HTR-8/SVneo (cell line): ENCODE results near the gene KICS2.

ENCODE experiments used
- DNase-seq: peaks from one replicate; pipeline ENCODE4 v3.0.0; 2011; ENCODE audit warnings: low spot score, mixed read lengths; ENCODE audit not compliant: insufficient read length
- FAIRE-seq: peaks from 2 replicates; lab custom pipeline; 2011; peaks lifted over from hg19 to GRCh38; lab: Jason Lieb, UNC

Gene KICS2

GRCh38 chr12:64222009-64222765, at the start of gene KICS2:
Gene KICS2 (minus strand): TSS chr12:64222296. CDS start chr12:64222237, 59 bp downstream.
- FAIRE-seq (peak; percentile 87), DNase-seq (peak; percentile 94)

DNA sequence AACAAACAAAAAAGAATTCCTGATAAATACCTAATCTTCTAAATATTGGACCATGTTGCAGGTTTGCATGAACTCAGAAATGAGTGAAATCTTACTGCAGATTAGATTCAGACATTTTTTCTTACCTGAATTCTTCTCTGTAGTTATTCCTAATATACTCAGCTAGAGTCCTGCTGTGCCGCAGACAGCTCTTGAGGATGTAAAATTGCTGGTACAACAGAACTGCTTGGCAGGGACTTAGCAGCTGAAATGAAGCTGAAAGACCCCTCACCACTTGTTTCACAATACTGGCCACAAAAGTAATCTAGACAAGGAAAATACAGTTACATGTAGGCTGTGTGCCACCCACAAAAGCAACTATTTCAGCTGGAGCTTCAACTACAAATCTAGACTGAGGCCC, 48.3 kb upstream of the KICS2 start:
- no peak for DNase-seq
- no peak for FAIRE-seq

DNA sequence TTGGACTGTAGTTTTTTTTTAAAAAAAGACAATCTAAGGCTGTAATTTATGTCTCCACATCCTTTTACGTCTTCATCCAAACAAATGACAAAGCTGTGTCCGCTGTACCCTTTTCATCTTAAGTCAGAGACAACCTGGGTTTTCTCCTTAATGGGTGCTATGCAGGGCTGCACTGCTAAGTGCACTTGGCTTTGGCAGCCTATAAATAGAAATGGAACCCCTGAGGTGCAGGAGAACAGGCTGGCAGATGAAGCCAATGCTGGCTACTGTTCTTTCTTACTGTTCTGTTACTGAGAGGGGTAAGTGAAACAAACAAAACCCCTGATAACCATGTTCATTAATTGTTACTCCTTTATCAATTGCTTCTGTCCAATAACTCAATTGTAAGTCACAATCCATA, 47.1 kb upstream of the KICS2 start:
- DNase-seq (no peak), FAIRE-seq (no peak)

GRCh38 chr12:64268409-64268808, 46.3 kb upstream of the KICS2 start:
- DNase-seq (no peak), FAIRE-seq (no peak)

GRCh38 chr12:64265839-64266238, 43.7 kb upstream of the KICS2 start:
- FAIRE-seq (no peak), DNase-seq (no peak)

DNA sequence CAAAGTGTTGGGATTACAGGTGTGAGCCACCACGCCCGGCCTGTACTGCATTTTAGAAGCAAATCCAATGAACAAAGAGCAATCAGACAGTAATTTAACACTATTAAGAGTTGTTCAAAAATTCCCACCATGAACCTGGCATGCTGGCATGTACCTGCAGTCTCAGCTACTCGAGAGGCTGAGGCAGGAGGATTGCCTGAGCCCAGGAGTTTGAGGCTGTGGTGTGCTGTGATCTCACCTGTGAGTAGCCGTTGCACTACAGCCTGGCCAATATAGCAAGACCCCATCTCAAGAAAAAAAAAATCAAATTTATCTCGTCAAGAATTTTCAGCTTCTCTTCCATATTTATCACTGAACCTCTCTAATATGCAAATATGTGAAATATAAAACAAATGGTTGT, 39.7 kb upstream of the KICS2 start:
- DNase-seq: no peak
- FAIRE-seq: no peak

DNA sequence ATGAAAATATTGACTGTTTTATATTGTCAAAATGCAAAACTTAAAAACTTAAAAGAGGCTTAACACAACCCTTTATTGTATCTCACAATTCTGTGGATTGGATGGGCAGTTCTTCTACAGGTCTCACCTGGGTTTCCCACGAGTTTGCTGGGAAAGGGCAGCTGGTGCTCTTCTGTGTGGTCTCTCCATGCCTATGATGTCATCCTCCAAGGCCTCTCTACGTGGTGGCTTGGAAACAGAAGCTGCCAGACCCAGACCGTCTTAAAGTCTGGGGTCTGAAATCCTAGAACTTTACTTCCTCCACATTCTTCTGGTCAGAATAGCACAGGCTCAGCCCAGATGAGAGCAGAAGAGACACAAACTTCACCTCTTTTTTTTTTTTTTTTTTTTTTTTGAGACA, 36.5 kb upstream of the KICS2 start:
- DNase-seq (no peak), FAIRE-seq (no peak)

GRCh38 chr12:64256166-64256800, 34.2 kb upstream of the KICS2 start:
- FAIRE-seq: no peak
- peak; percentile 51 for DNase-seq

DNA sequence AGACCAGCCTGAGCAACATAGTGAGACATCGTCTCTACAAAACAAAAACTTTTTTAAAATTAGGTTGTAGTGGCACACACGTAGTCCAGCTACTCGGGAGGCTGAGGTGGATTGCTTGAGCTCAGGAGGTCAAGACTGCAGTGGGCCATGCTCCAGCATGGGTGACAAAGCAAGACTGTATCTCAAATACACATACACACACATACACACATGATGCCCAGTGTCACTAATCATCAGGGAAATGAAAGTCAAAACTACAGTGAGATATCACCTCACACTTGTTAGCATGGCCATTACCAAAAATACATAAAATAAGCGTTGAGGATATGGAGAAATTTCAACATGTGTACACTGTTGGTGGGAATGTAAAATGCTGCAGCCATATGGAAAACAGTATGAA, 33.2 kb upstream of the KICS2 start:
- DNase-seq (no peak), FAIRE-seq (no peak)

DNA sequence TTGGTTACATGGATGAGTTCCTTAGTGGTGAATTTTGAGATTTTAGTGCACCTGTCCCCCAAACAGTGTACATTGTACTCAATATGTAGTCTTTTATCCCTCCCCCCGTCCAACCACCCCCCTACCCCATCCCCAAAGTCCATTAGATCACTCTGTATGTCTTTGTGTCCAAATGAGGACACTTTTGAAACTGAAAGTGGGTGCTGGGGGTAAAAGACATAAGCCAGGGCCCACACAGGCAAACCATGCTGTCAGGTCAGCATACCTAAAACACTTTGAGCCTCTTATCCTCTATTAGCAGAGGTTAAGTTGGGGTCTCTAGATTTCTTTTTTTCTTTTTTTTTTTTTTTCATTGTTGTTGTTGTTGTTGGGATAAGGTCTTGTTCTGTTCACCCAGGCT, 31.3 kb upstream of the KICS2 start:
- FAIRE-seq: no peak
- DNase-seq: no peak

DNA sequence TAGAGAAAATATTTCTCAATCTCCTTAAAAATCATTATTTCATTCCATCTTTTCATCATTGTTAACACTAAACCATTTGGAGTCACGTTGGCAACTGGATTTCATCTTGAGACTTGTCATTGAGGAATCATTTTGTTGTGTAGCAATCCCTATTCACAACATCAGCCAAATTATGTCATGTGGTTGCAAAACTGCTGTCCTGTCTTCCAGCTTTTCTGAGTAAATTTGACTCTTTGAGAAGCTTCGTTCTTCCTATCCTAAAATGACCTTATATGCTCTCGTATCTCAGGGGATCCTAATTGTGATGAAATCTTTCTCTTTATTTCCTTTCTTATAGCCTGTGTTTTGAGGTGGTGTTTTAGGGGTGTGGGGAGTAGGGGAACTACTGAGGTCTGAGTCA, 30.6 kb upstream of the KICS2 start:
- no peak for FAIRE-seq
- DNase-seq: no peak

DNA sequence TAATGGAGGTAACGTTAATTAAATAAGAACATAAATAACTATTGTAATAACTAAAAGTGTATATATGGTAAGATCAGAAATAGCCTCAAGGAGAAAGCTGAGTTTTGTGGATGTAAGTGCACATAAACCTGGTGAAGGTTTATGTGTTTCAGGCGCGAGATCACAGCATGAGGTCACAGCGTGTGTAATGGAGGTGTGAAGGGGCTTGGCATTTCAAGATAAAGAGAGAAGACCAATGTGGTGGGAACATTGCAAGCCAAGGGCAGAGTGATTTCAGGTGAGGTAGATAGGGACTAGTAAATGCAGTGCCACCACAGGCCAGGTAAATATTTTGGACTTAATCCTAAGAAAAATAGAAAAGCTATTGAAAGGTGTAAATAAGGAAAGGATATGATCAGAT, 21.7 kb upstream of the KICS2 start:
- DNase-seq: no peak
- no peak for FAIRE-seq

GRCh38 chr12:64240781-64241180, 18.7 kb upstream of the KICS2 start:
- FAIRE-seq: no peak
- DNase-seq: no peak

GRCh38 chr12:64237382-64237781, 15.3 kb upstream of the KICS2 start:
- FAIRE-seq (no peak), DNase-seq (no peak)

- FAIRE-seq: no peak
- no peak for DNase-seq
These were observed 14.5 kb upstream of the KICS2 start for GRCh38 chr12:64236549-64236948.

- DNase-seq (no peak), FAIRE-seq (no peak)
These were observed 10.1 kb upstream of the KICS2 start for GRCh38 chr12:64232196-64232595.

GRCh38 chr12:64229796-64230195, 7.7 kb upstream of the KICS2 start:
- DNase-seq (no peak), FAIRE-seq (no peak)

DNA sequence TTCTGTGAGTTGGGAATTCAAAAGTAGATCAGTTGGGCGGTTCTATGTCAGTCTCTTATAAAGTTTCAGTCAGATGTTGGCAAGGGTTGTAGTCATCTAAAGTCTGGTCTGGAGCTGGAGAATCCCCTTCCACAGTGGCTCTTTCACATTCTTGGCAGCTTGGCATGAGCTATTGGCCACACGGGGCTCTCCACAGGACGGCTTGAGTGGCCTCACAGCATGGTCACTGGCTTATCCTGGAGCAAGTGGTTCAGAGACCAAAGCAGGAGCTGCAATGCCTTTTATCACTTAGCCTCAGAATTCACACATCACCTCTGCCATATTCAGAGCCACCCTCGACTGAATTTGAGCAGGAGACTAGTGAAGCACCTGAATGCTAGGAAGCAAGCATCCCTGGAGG, 7.1 kb upstream of the KICS2 start:
- DNase-seq (no peak), FAIRE-seq (no peak)

GRCh38 chr12:64225626-64226025, 3.5 kb upstream of the KICS2 start:
- DNase-seq: no peak
- no peak for FAIRE-seq

DNA sequence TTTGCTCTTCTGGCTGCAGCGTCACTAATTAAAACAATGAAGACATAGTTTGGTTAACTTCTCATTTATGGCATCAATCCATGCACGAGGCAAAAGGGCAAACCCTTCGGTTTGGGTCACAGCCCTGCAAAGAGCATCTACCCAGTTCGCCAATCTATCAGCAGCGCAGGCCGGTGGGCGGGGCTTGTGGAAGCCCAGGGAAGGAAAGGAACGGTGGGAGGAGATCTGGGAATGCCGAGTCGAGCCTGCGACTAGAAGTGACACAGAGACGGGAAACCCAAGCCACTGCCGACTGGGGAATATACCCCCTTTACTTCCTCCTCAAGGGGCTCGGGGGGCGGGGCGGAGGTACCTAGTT, 466 bp downstream of the KICS2 start:
- DNase-seq (peak; percentile 77), FAIRE-seq (no peak)

DNA sequence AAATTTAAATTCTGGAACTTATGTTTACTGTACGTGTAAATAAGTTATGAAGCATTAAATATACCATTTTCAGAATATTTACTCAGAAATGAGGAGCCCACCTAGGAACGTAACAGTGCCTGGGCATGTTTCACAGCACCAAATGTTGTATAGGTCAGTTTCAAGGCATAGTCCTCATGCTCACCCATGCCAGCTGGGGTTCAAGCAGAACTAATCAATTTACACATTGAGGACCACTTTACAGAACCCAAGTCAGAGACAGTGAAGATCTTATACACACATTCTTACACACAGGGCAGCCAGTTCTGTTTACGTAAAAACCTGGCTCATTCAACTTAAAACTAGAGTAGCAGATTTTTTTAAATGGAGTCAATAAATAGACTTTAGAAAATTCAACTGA, 2.0 kb downstream of the KICS2 start:
- FAIRE-seq (no peak), DNase-seq (no peak)

GRCh38 chr12:64219145-64219544, 3.0 kb downstream of the KICS2 start:
- FAIRE-seq: no peak
- no peak for DNase-seq
